ENCODE results near the gene ROR2. TPM values are rescaled to one million over a fixed set of nuclear protein-coding genes. Genes with fewer than 3 reads are reported as not detected.

ROR2 gene
- total RNA-seq, 1 experiment from 2014 or later, result 2.7 TPM

GRCh38 chr9:91944711-91945110, 5.3 kb downstream of the ROR2 start:
- no peaks in the 10 kb centered on the region for H4K20me1 ChIP-seq (ENCODE audit: control insufficient read depth, insufficient read depth, insufficient read length)
- no peak overlapping the region for H4K5ac ChIP-seq (ENCODE audit: insufficient read length, low read depth, low read length)
- H3T11ph ChIP-seq (ENCODE audit: low read length), result no peak overlapping the region
- peaks cover 67% of the 10 kb centered on the region for H3K27me3 Mint-ChIP-seq (ENCODE audit: low read depth)
- H3K14ac ChIP-seq (ENCODE audit: insufficient read depth, low read length), result no peak overlapping the region
- no peak overlapping the region for H3K27ac Mint-ChIP-seq
- DNase-seq, result no peak
- H3K23me2 ChIP-seq (ENCODE audit: insufficient read length, low read depth, low read length, poor library complexity, severe bottlenecking), result peaks cover 11% of the 10 kb centered on the region
- no peak overlapping the region for H2BK15ac ChIP-seq (ENCODE audit: low read depth, low read length)
- H3K9ac ChIP-seq (ENCODE audit: extremely low read depth, insufficient read length, low read length), result no peak overlapping the region
- no peak overlapping the region for H4K8ac ChIP-seq (replicated peaks; ENCODE audit: insufficient read length, low read depth, low read length)
- peaks cover 0 to 10% (median 0%) of the 10 kb centered on the region in 3 experiments; a peak in 3 of 7 replicates for H3K36me3 Mint-ChIP-seq (ENCODE audit: insufficient read depth in 1 of 3, low read depth in 3 of 3)
- H3K27ac ChIP-seq (ENCODE audit: insufficient read length, low read depth, low read length), result no peak overlapping the region
- H2BK120ac ChIP-seq (ENCODE audit: low read depth, low read length, poor library complexity, severe bottlenecking), result no peak overlapping the region
- H2BK20ac ChIP-seq (ENCODE audit: low read depth, low read length, poor library complexity, severe bottlenecking), result no peak overlapping the region
- WGBS (ENCODE audit: extremely low coverage, insufficient read length, low lambda C conversion rate), result no CpG with 5 or more reads among the region's 6 CpGs
- H3K4ac ChIP-seq (ENCODE audit: low read depth, low read length), result no peak overlapping the region
- no peak for TF ChIP-seq CTCF (conservative IDR thresholded peaks at IDR 0.05)
- H2BK12ac ChIP-seq (ENCODE audit: insufficient read length, low read depth, low read length), result no peak overlapping the region
- no peaks in the 10 kb centered on the region for H3K9me3 ChIP-seq (ENCODE audit: control insufficient read depth, low read depth, low read length)
- H3K27me3 ChIP-seq (ENCODE audit: insufficient read depth, low read length), result peaks cover 15% of the 10 kb centered on the region; the same call in 1 of the 2 replicates
- H3K4me1 ChIP-seq (ENCODE audit: insufficient read depth, low read length), result no peaks in the 10 kb centered on the region
- H4K91ac ChIP-seq (ENCODE audit: insufficient read length, low read depth, low read length), result no peak overlapping the region
- H3K56ac ChIP-seq (ENCODE audit: insufficient read length, low read depth, low read length), result no peak overlapping the region
- H3K9me3 Mint-ChIP-seq, result peaks cover 0 to 2% of the 10 kb centered on the region in 2 experiments; a peak in 4 of 5 replicates
- no peaks in the 10 kb centered on the region for H3K79me1 ChIP-seq (ENCODE audit: insufficient read depth, low read depth, low read length, poor library complexity, severe bottlenecking)
- peaks cover 18 to 41% of the 10 kb centered on the region in 2 experiments for H3K4me1 Mint-ChIP-seq
- H3K4me2 ChIP-seq (ENCODE audit: insufficient read depth, insufficient read length, low read length), result no peak overlapping the region
- no peak overlapping the region for H3K4me3 Mint-ChIP-seq
- no peak overlapping the region for H3K18ac ChIP-seq (ENCODE audit: insufficient read length, low read depth, low read length)
- H2AK5ac ChIP-seq (ENCODE audit: insufficient read length, low read length), result no peak overlapping the region
- H2AFZ ChIP-seq (ENCODE audit: low read length), result no peak overlapping the region
- H3K79me2 ChIP-seq (ENCODE audit: insufficient read depth, low read length), result no peaks in the 10 kb centered on the region
- H3K23ac ChIP-seq (ENCODE audit: insufficient read length, low read depth, low read length), result no peak overlapping the region
- no peak overlapping the region for H2BK5ac ChIP-seq (ENCODE audit: insufficient read length, low read length)
